K562 (cell line): ENCODE measurements around the gene CLCA2.

Source experiments
- KAT2B ChIP-seq: IDR thresholded peaks from one replicate; pipeline ENCODE4 v1.6.1; 2012; ENCODE audit warnings: low read depth, mild to moderate bottlenecking, control low read depth, inconsistent platforms, low read length, moderate library complexity
- MYC ChIP-seq, 2 experiments: fragments of 250-450 bp in 1 of 2; sonication (Bioruptor Pico) in 1 of 2; IDR thresholded peaks; 2 replicates each; pipeline versions ENCODE4 v1.5.1 to v1.6.1; 2012 to 2021; ENCODE audit warnings: low read depth in 2 of 2, borderline replicate concordance in 1 of 2, improper control_type of control experiment in 1 of 2, low read length in 1 of 2, mild to moderate bottlenecking in 1 of 2, moderate library complexity in 1 of 2
- POLR2AphosphoS5 ChIP-seq: IDR thresholded peaks from 2 replicates; pipeline ENCODE4 v1.6.1; 2011; ENCODE audit warnings: mild to moderate bottlenecking, low read depth, low read length, moderate library complexity; ENCODE audit not compliant: control insufficient read depth, insufficient read depth
- PRPF4 ChIP-seq: fragments of 200-400 bp; formaldehyde crosslinking; IDR thresholded peaks from one replicate; pipeline ENCODE4 v1.6.1; 2017; ENCODE audit warnings: low read length, low read depth, mild to moderate bottlenecking; ENCODE audit not compliant: insufficient read depth, poor library complexity, severe bottlenecking
- RFX1 ChIP-seq: fragments of 450-650 bp; IDR thresholded peaks from 2 replicates; pipeline ENCODE4 v1.6.1; 2016; ENCODE audit warnings: mild to moderate bottlenecking, moderate library complexity
- YY1 ChIP-seq, 3 experiments: IDR thresholded peaks; 2 replicates each; pipeline ENCODE4 v1.6.1; 2011; ENCODE audit warnings: low read length in 2 of 3, mild to moderate bottlenecking in 2 of 3, moderate library complexity in 2 of 3, borderline replicate concordance in 1 of 3, control low read depth in 1 of 3, low read depth in 1 of 3; ENCODE audit not compliant: insufficient read depth in 3 of 3, insufficient replicate concordance in 2 of 3, control insufficient read depth in 1 of 3, insufficient read length in 1 of 3; ENCODE audit errors: extremely low read depth in 1 of 3
- ZNF143 ChIP-seq: sonication (generic); formaldehyde crosslinking; IDR thresholded peaks from 2 replicates; pipeline ENCODE4 v1.9.0; 2022; ENCODE audit warnings: mild to moderate bottlenecking, missing genetic modification reagents
- TF ChIP-seq, protein P1 (sequence below): sonication (generic); formaldehyde crosslinking; IDR thresholded peaks from 2 replicates; pipeline ENCODE4 v1.8.0; 2022; ENCODE audit warnings: mild to moderate bottlenecking, missing genetic modification reagents, borderline replicate concordance
- TF ChIP-seq, protein P2 (sequence below), 2 experiments: fragments of 150-350 bp in 1 of 2; IDR thresholded peaks; 2 replicates each; pipeline ENCODE4 v1.6.1; 2012 to 2016; ENCODE audit warnings: low read depth in 2 of 2, low read length in 2 of 2, mild to moderate bottlenecking in 1 of 2, moderate library complexity in 1 of 2

GRCh38 chr1:86387916-86388627 lies 35.9 kb upstream of the CLCA2 start:
- TF ChIP-seq PRPF4: no peak
- TF ChIP-seq YY1 (IDR thresholded peaks at IDR 0.05; ENCODE audit: borderline replicate concordance in 1 of 3, control insufficient read depth in 1 of 3, extremely low read depth in 1 of 3, insufficient read depth in 3 of 3, insufficient read length in 1 of 3, insufficient replicate concordance in 2 of 3, low read depth in 1 of 3, low read length in 2 of 3): no peak
- TF ChIP-seq RFX1: no peak
- no peak for TF ChIP-seq MYC (IDR thresholded peaks at IDR 0.05; ENCODE audit: low read depth, low read length)
- TF ChIP-seq MYC (CRISPR knock-in tag; IDR thresholded peaks at IDR 0.05; ENCODE audit: borderline replicate concordance, low read depth): no peak
- TF ChIP-seq ZNF143: no peak
- no peak for TF ChIP-seq KAT2B
- TF ChIP-seq, protein P1, sequence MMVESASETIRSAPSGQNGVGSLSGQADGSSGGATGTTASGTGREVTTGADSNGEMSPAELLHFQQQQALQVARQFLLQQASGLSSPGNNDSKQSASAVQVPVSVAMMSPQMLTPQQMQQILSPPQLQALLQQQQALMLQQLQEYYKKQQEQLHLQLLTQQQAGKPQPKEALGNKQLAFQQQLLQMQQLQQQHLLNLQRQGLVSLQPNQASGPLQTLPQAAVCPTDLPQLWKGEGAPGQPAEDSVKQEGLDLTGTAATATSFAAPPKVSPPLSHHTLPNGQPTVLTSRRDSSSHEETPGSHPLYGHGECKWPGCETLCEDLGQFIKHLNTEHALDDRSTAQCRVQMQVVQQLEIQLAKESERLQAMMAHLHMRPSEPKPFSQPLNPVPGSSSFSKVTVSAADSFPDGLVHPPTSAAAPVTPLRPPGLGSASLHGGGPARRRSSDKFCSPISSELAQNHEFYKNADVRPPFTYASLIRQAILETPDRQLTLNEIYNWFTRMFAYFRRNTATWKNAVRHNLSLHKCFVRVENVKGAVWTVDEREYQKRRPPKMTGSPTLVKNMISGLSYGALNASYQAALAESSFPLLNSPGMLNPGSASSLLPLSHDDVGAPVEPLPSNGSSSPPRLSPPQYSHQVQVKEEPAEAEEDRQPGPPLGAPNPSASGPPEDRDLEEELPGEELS (CRISPR knock-in tag): no peak
- TF ChIP-seq, protein P2, sequence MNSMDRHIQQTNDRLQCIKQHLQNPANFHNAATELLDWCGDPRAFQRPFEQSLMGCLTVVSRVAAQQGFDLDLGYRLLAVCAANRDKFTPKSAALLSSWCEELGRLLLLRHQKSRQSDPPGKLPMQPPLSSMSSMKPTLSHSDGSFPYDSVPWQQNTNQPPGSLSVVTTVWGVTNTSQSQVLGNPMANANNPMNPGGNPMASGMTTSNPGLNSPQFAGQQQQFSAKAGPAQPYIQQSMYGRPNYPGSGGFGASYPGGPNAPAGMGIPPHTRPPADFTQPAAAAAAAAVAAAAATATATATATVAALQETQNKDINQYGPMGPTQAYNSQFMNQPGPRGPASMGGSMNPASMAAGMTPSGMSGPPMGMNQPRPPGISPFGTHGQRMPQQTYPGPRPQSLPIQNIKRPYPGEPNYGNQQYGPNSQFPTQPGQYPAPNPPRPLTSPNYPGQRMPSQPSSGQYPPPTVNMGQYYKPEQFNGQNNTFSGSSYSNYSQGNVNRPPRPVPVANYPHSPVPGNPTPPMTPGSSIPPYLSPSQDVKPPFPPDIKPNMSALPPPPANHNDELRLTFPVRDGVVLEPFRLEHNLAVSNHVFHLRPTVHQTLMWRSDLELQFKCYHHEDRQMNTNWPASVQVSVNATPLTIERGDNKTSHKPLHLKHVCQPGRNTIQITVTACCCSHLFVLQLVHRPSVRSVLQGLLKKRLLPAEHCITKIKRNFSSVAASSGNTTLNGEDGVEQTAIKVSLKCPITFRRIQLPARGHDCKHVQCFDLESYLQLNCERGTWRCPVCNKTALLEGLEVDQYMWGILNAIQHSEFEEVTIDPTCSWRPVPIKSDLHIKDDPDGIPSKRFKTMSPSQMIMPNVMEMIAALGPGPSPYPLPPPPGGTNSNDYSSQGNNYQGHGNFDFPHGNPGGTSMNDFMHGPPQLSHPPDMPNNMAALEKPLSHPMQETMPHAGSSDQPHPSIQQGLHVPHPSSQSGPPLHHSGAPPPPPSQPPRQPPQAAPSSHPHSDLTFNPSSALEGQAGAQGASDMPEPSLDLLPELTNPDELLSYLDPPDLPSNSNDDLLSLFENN (IDR thresholded peaks at IDR 0.05; ENCODE audit: low read depth in 2 of 2, low read length in 2 of 2): no peak
- no peak for TF ChIP-seq POLR2AphosphoS5
